LNCAP (cell line): Measurements from ENCODE around the gene ZCWPW1.

ENCODE experiments used
- CTCF ChIP-seq: fragments of 450-650 bp; IDR thresholded peaks from 2 replicates; pipeline ENCODE4 v1.5.1; 2017; ENCODE audit warnings: mild to moderate bottlenecking

The ZCWPW1 gene

GRCh38 chr7:100366411-100367250, 61.9 kb downstream of the ZCWPW1 start:
- TF ChIP-seq CTCF, result no peak

- TF ChIP-seq CTCF, result no peak
Observed at GRCh38 chr7:100364480-100364879, 64.0 kb downstream of the ZCWPW1 start.

- no peak for TF ChIP-seq CTCF
Observed at GRCh38 chr7:100363098-100363497, 65.4 kb downstream of the ZCWPW1 start.

- no peak for TF ChIP-seq CTCF
Observed at GRCh38 chr7:100360135-100360854, 68.2 kb downstream of the ZCWPW1 start.

GRCh38 chr7:100358857-100359212, 69.7 kb downstream of the ZCWPW1 start:
- TF ChIP-seq CTCF, result no peak

GRCh38 chr7:100358027-100358856, 70.3 kb downstream of the ZCWPW1 start, which contains the start of gene PILRB:
Gene PILRB (plus strand): TSS chr7:100358117. CDS start chr7:100358303, 186 bp downstream.
- TF ChIP-seq CTCF, result no peak

GRCh38 chr7:100357131-100357561, 71.4 kb downstream of the ZCWPW1 start:
- TF ChIP-seq CTCF, result no peak
